ENCODE measurements around the gene RBM28. TPM values are rescaled to one million over a fixed set of nuclear protein-coding genes. Genes with fewer than 3 reads are reported as not detected.

Gene RBM28
- total and polyA plus RNA-seq, 10 of the 15 experiments (the other 5 are each of a cell fraction or from before 2014, with no cell fraction given): 14.3 to 50.4 (median 32.8) TPM

DNA sequence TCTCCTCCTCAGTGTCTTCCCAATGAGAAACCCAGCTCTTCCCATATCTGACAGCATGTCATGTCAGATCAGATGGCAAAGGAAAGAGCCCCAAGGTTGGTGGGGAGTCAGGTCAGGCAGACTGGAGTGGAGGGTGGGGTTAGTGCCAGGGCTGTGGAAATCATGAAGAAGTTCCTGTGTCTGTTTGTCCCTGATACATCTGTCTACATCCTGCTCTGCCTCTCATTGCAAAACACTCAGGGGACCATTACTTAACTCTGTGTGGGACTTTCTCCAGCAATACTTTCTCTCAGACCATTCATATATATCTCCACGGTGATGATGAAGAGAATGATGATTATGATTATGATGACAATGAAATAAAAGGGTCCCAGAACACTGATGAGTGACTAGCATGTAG lies 14.5 kb upstream of the RBM28 start:
- 0% methylated on average over 1 of the region's 1 CpG for WGBS (ENCODE audit: insufficient coverage, insufficient replicate concordance, low lambda C conversion rate, missing lambda C conversion rate)
- no peak overlapping the region for H3K4me2 ChIP-seq (ENCODE audit: control insufficient read depth, insufficient read depth)
- no TSS peak for BruUV-seq (replicated peaks)
- H3K36me3 ChIP-seq (ENCODE audit: control insufficient read depth in 2 of 2, insufficient read depth in 2 of 2, low read length in 1 of 2): no peaks in the 10 kb centered on the region
- no peak overlapping the region for H3K27ac ChIP-seq (ENCODE audit: control insufficient read depth, insufficient read depth)
- H3K4me1 ChIP-seq (ENCODE audit: control insufficient read depth, insufficient read depth, low read length): no peaks in the 10 kb centered on the region
- DNase-seq (ENCODE audit: low read depth, low spot score) (no peak), FAIRE-seq (no peak), ATAC-seq (no peak)
- H3K4me3 ChIP-seq: no peak overlapping the region
- RAD21 ChIA-PET (ENCODE audit: unreplicated experiment): interaction anchor here (0.9 kb wide), 1 partner anchor 29 kb away, joined by 3 read pairs; no protein-coding TSS in a partner anchor
- in situ Hi-C loops (cut with MboI): no loop called here
- H3K27me3 ChIP-seq (replicated peaks in 1 of 2; ENCODE audit: control insufficient read depth in 2 of 2, insufficient read depth in 2 of 2, low read length in 1 of 2): peaks cover 18 to 21% of the 10 kb centered on the region in 2 experiments
- H4K20me1 ChIP-seq (ENCODE audit: control insufficient read depth, insufficient read depth): no peaks in the 10 kb centered on the region
- SMC1A ChIA-PET (ENCODE audit: uncharacterized antibody, unreplicated experiment): interaction anchor here (1.1 kb wide), 1 partner anchor 29 kb away, joined by 6 read pairs; no protein-coding TSS in a partner anchor
- H3K9ac ChIP-seq (ENCODE audit: control insufficient read depth, insufficient read depth, low read length): no peak overlapping the region
- CTCF ChIA-PET: interaction anchor here (1.0 kb wide), 1 partner anchor 11 kb away, joined by 4 read pairs; no protein-coding TSS in a partner anchor
- no peak overlapping the region for H2AFZ ChIP-seq (ENCODE audit: control insufficient read depth, low read depth, low read length)
- POLR2A ChIA-PET: interaction anchor here (0.7 kb wide), 1 partner anchor 24 kb away, joined by 4 read pairs; no protein-coding TSS in a partner anchor
- no peaks in the 10 kb centered on the region for H3K79me2 ChIP-seq (ENCODE audit: control insufficient read depth, insufficient read depth, low read length)
- no peak for TF ChIP-seq ETV6 (conservative IDR thresholded peaks at IDR 0.05 in 1 of 2, IDR thresholded peaks at IDR 0.05 in 1 of 2; ENCODE audit: borderline replicate concordance in 1 of 2, low read depth in 1 of 2)
- no peak for TF ChIP-seq NFXL1 (IDR thresholded peaks at IDR 0.05; ENCODE audit: borderline replicate concordance)
- TF ChIP-seq SUZ12 (IDR thresholded peaks at IDR 0.05; ENCODE audit: unreplicated experiment): no peak
- intact Hi-C loops (cut with micrococcal nuclease; ENCODE audit: unreplicated experiment): no loop called here
- H3K9me3 ChIP-seq (replicated peaks; ENCODE audit: control insufficient read depth, insufficient read depth, low read length): no peaks in the 10 kb centered on the region

DNA sequence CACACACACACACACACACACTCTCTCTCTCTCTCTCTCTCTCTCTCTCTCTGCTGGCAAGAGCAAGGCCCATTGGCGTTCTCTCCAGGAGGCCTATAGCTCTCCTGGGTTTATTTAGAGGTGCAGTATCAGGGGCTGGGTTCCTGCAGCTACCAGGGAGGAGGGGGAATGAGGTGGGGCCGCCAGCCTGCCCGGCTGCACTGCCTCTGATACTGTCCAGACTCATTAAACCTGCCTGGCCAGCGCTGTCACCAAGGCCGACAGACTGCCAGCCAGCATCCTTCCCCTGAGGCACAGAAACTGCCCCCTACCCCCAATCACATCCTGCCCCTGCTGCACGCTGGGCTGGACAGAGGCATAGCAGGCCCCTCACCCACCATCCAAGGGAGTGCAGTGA lies 13.5 kb upstream of the RBM28 start:
- no peaks in the 10 kb centered on the region for H3K36me3 ChIP-seq (ENCODE audit: control insufficient read depth in 2 of 2, insufficient read depth in 2 of 2, low read length in 1 of 2)
- WGBS (ENCODE audit: insufficient coverage, insufficient replicate concordance, low lambda C conversion rate, missing lambda C conversion rate): 38% methylated on average over 6 of the region's 6 CpGs
- H3K9me3 ChIP-seq (replicated peaks; ENCODE audit: control insufficient read depth, insufficient read depth, low read length): no peaks in the 10 kb centered on the region
- RAD21 ChIA-PET (ENCODE audit: unreplicated experiment): interaction anchor here (0.9 kb wide), 1 partner anchor 30 kb away, joined by 3 read pairs; no protein-coding TSS in a partner anchor
- no peaks in the 10 kb centered on the region for H3K79me2 ChIP-seq (ENCODE audit: control insufficient read depth, insufficient read depth, low read length)
- peaks cover 15 to 17% of the 10 kb centered on the region in 2 experiments for H3K27me3 ChIP-seq (replicated peaks in 1 of 2; ENCODE audit: control insufficient read depth in 2 of 2, insufficient read depth in 2 of 2, low read length in 1 of 2)
- H2AFZ ChIP-seq (ENCODE audit: control insufficient read depth, low read depth, low read length): no peak overlapping the region
- POLR2A ChIA-PET: no interaction called here
- no peaks in the 10 kb centered on the region for H3K4me1 ChIP-seq (ENCODE audit: control insufficient read depth, insufficient read depth, low read length)
- SMC1A ChIA-PET (ENCODE audit: uncharacterized antibody, unreplicated experiment): interaction anchor here (1.1 kb wide), 1 partner anchor 30 kb away, joined by 6 read pairs; no protein-coding TSS in a partner anchor
- BruUV-seq (replicated peaks): no TSS peak
- DNase-seq (ENCODE audit: low read depth, low spot score) (no peak), FAIRE-seq (no peak), ATAC-seq (no peak)
- CTCF ChIA-PET: no interaction called here
- H3K9ac ChIP-seq (ENCODE audit: control insufficient read depth, insufficient read depth, low read length): no peak overlapping the region
- TF ChIP-seq NR2F1 (conservative IDR thresholded peaks at IDR 0.05): no peak
- TF ChIP-seq CBFB (IDR thresholded peaks at IDR 0.05; ENCODE audit: low read depth): no peak
- TF ChIP-seq PAX5 (IDR thresholded peaks at IDR 0.05; ENCODE audit: borderline replicate concordance, low read depth, low read length): no peak
- no peak for TF ChIP-seq RELA (IDR thresholded peaks at IDR 0.05; ENCODE audit: borderline replicate concordance, partially characterized antibody)
- TF ChIP-seq GATAD2B (conservative IDR thresholded peaks at IDR 0.05; ENCODE audit: low read depth): no peak
- TF ChIP-seq HDAC2 (IDR thresholded peaks at IDR 0.05): no peak
- no peak for TF ChIP-seq IKZF1 (conservative IDR thresholded peaks at IDR 0.05)
- TF ChIP-seq, protein P1, sequence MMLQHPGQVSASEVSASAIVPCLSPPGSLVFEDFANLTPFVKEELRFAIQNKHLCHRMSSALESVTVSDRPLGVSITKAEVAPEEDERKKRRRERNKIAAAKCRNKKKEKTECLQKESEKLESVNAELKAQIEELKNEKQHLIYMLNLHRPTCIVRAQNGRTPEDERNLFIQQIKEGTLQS (IDR thresholded peaks at IDR 0.05; ENCODE audit: borderline replicate concordance, extremely low read depth, low read depth, low read length): no peak
- no peak for TF ChIP-seq SIN3A (IDR thresholded peaks at IDR 0.05; ENCODE audit: low read depth, low read length)
- intact Hi-C loops (cut with micrococcal nuclease; ENCODE audit: unreplicated experiment) (no loop called here), in situ Hi-C loops (cut with MboI) (no loop called here)
- H3K4me3 ChIP-seq: no peak overlapping the region
- H3K27ac ChIP-seq (ENCODE audit: control insufficient read depth, insufficient read depth): no peak overlapping the region
- H4K20me1 ChIP-seq (ENCODE audit: control insufficient read depth, insufficient read depth): no peaks in the 10 kb centered on the region
- H3K4me2 ChIP-seq (ENCODE audit: control insufficient read depth, insufficient read depth): no peak overlapping the region
